Measurements from ENCODE around the gene PPM1A. TPM values are rescaled to one million over a fixed set of nuclear protein-coding genes. Genes with fewer than 3 reads are reported as not detected.

The PPM1A gene
- total and polyA plus RNA-seq, 7 donors: 54.0 to 174 (median 129) TPM

- Histone ChIP-seq H3K27me3 (ENCODE audit: insufficient read depth in 3 of 3, low read length in 2 of 3) (peaks cover 0 to 2% (median 0%) of the 10 kb centered on the region in 3 donors), H3K4me3 (no peak overlapping the region), H3K4me1 (no peaks in the 10 kb centered on the region), H3K27ac (no peak overlapping the region), H3K9me3 (no peaks in the 10 kb centered on the region), H3K36me3 (ENCODE audit: insufficient read depth in 1 of 2, low read depth in 1 of 2) (no peaks in the 10 kb centered on the region)
- WGBS, 3 donors: 79 to 84% (median 80%) methylated on average over 4 of the region's 4 CpGs
- no peak for DNase-seq
- intact Hi-C loops (cut with DNase I): loop anchor here in 1 of 2 donors (5.0 kb wide), 1 partner anchor 214 kb away; no protein-coding TSS in a partner anchor
- no peak for ATAC-seq
- TF ChIP-seq, protein P1, sequence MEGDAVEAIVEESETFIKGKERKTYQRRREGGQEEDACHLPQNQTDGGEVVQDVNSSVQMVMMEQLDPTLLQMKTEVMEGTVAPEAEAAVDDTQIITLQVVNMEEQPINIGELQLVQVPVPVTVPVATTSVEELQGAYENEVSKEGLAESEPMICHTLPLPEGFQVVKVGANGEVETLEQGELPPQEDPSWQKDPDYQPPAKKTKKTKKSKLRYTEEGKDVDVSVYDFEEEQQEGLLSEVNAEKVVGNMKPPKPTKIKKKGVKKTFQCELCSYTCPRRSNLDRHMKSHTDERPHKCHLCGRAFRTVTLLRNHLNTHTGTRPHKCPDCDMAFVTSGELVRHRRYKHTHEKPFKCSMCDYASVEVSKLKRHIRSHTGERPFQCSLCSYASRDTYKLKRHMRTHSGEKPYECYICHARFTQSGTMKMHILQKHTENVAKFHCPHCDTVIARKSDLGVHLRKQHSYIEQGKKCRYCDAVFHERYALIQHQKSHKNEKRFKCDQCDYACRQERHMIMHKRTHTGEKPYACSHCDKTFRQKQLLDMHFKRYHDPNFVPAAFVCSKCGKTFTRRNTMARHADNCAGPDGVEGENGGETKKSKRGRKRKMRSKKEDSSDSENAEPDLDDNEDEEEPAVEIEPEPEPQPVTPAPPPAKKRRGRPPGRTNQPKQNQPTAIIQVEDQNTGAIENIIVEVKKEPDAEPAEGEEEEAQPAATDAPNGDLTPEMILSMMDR (IDR thresholded peaks at IDR 0.05): no peak
Observed at GRCh38 chr14:60348211-60348610, 99.2 kb downstream of the PPM1A start.

Other genes with a start within 250 kb of the PPM1A start
- gene PCNX4, start 157.3 kb upstream of the PPM1A start, total RNA-seq: 10 to 100 TPM; 24.4 to 41.4 (median 38.5) TPM
- gene PCNX4, start 157.3 kb upstream of the PPM1A start, polyA plus RNA-seq: 10 to 100 TPM; 13.0 to 21.6 (median 20.1) TPM
- gene DHRS7, start 83.8 kb upstream of the PPM1A start, total RNA-seq: 100 to 1,000 TPM; 239 to 605 (median 497) TPM
- gene DHRS7, start 83.8 kb upstream of the PPM1A start, polyA plus RNA-seq: 100 to 1,000 TPM; 374 to 743 (median 492) TPM
- gene C14orf39, start 236.8 kb downstream of the PPM1A start, total RNA-seq: 1 to 10 TPM; 1.9 to 4.4 (median 3.1) TPM
- gene C14orf39, start 236.8 kb downstream of the PPM1A start, polyA plus RNA-seq: under 1 TPM; 0.12 to 0.53 (median 0.34) TPM

Data from psoas muscle (tissue), 8 donors.